ENCODE data around the gene CAPZB. TPM values are rescaled to one million over a fixed set of nuclear protein-coding genes. Genes with fewer than 3 reads are reported as not detected.

CAPZB gene
- total and polyA plus RNA-seq, 2 of the 4 experiments (the other 2 are of a cell fraction) = 216 to 304 TPM

- Histone ChIP-seq H2AK9ac (replicated peaks; ENCODE audit: low read depth, low read length, poor library complexity) (peak overlapping the region; percentile 79), H2BK120ac (ENCODE audit: low read depth, low read length) (peak overlapping the region; percentile 74), H3K4me2 (ENCODE audit: low read depth, low read length) (peak overlapping the region; percentile 37), H4K5ac (ENCODE audit: low read depth, low read length) (peak overlapping the region; percentile 50; the same call in 1 of the 2 replicates), H3K4me1 (ENCODE audit: control insufficient read depth, insufficient read depth, low read length) (peaks cover 51% of the 10 kb centered on the region), H3K9me3 (ENCODE audit: control insufficient read depth, insufficient read depth, low read length) (no peaks in the 10 kb centered on the region), H3K14ac (replicated peaks; ENCODE audit: low read depth, low read length) (peak overlapping the region; percentile 69), H3K56ac (ENCODE audit: extremely low read depth, insufficient read depth, low read length) (no peak overlapping the region), H3K79me1 (ENCODE audit: low read depth in 1 of 2, low read length in 2 of 2) (peaks cover 31 to 96% of the 10 kb centered on the region in 2 experiments), H3K23ac (ENCODE audit: low read depth, low read length) (peak overlapping the region; percentile 59), H3K18ac (ENCODE audit: low read depth, low read length) (peak overlapping the region; percentile 67), H2AFZ (replicated peaks; ENCODE audit: low read length, poor library complexity) (peak overlapping the region; percentile 35), H3K9ac (ENCODE audit: low read depth, low read length) (peak overlapping the region; percentile 14; the same call in 1 of the 2 replicates), H3K27me3 (ENCODE audit: control insufficient read depth, insufficient read depth, low read length) (no peaks in the 10 kb centered on the region), H2AK5ac (ENCODE audit: low read depth, low read length) (peak overlapping the region; percentile 88), H2BK15ac (ENCODE audit: low read depth, low read length) (peak overlapping the region; percentile 6; the same call in 1 of the 3 replicates), H3K36me3 (ENCODE audit: control insufficient read depth, insufficient read depth, low read length) (0 out of 2 replicates have a peak, but pooled peaks cover 2% of the 10 kb centered on the region), H4K20me1 (ENCODE audit: insufficient read depth, low read length) (peaks cover 93% of the 10 kb centered on the region), H2BK20ac (ENCODE audit: low read depth, low read length) (peak overlapping the region; percentile 62), H3K27ac (ENCODE audit: insufficient read depth, low read length) (peak overlapping the region; percentile 87), H4K8ac (ENCODE audit: low read depth in 2 of 2, low read length in 2 of 2) (peak overlapping the region in 1 of 2 experiments; percentile 74; a peak in 3 of 4 replicates), H3K4ac (ENCODE audit: low read depth, low read length) (peak overlapping the region; percentile 81), H3K9me1 (ENCODE audit: insufficient read depth, low read length) (peaks cover 41% of the 10 kb centered on the region), H3K4me3 (ENCODE audit: insufficient read depth, low read depth, low read length) (no peak overlapping the region), H2BK5ac (ENCODE audit: low read depth, low read length, poor library complexity, severe bottlenecking) (peak overlapping the region; percentile 92), H4K91ac (ENCODE audit: insufficient read depth, low read depth, low read length) (peak overlapping the region; percentile 75)
- intact Hi-C loops (cut with micrococcal nuclease) (loop anchor here (2.0 kb wide), 1 partner anchor 58 kb away; no protein-coding TSS in a partner anchor), in situ Hi-C loops (cut with MboI; ENCODE audit: low sequenced_read_pairs) (no loop called here), dilution Hi-C loops (cut with HindIII; ENCODE audit: low sequenced_read_pairs, unreplicated experiment) (no loop called here)
- ATAC-seq (ENCODE audit: low read depth) = peak; percentile 53
- CTCF ChIA-PET = interaction anchor here (0.5 kb wide), 1 partner anchor 9 kb away, joined by 7 read pairs; no protein-coding TSS in a partner anchor
- WGBS, 2 experiments (ENCODE audit: extremely low coverage in 2 of 2, insufficient read length in 1 of 2) = 7% methylated on average over 6 of the region's 19 CpGs; no CpG with 5 or more reads in 1 of the 2 experiments
- BruUV-seq (replicated peaks) = no TSS peak
- POLR2A ChIA-PET (ENCODE audit: unreplicated experiment) = interaction anchor here (0.6 kb wide), 1 partner anchor 48 kb away, joined by 3 read pairs; no protein-coding TSS in a partner anchor
- DNase-seq = peak; percentile 93
- TF ChIP-seq MAFK (IDR thresholded peaks at IDR 0.05; ENCODE audit: low read depth, low read length) (no peak), USF2 (IDR thresholded peaks at IDR 0.05; ENCODE audit: low read depth, low read length) (no peak), CEBPB (IDR thresholded peaks at IDR 0.05; ENCODE audit: low read depth, low read length) (peak; percentile 80), BHLHE40 (IDR thresholded peaks at IDR 0.05; ENCODE audit: low read depth, low read length) (0 out of 2 replicates have a peak, but pooled peaks have one; percentile 40), FOS (IDR thresholded peaks at IDR 0.05; ENCODE audit: low read depth, low read length) (peak; percentile 41; the same call in 1 of the 2 replicates), ELK1 (IDR thresholded peaks at IDR 0.05; ENCODE audit: borderline replicate concordance, low read depth, low read length) (no peak), NFE2L2 (IDR thresholded peaks at IDR 0.05; ENCODE audit: low read depth, low read length) (0 out of 2 replicates have a peak, but pooled peaks have one; percentile 5), CHD1 (IDR thresholded peaks at IDR 0.05; ENCODE audit: low read depth, low read length) (no peak), SMC3 (IDR thresholded peaks at IDR 0.05; ENCODE audit: low read depth, low read length) (peak; percentile 2; the same call in 1 of the 2 replicates), RFX5 (IDR thresholded peaks at IDR 0.05; ENCODE audit: low read depth, low read length) (no peak), RCOR1 (IDR thresholded peaks at IDR 0.05; ENCODE audit: insufficient replicate concordance, low read length) (no peak)
- TF ChIP-seq, protein P1, sequence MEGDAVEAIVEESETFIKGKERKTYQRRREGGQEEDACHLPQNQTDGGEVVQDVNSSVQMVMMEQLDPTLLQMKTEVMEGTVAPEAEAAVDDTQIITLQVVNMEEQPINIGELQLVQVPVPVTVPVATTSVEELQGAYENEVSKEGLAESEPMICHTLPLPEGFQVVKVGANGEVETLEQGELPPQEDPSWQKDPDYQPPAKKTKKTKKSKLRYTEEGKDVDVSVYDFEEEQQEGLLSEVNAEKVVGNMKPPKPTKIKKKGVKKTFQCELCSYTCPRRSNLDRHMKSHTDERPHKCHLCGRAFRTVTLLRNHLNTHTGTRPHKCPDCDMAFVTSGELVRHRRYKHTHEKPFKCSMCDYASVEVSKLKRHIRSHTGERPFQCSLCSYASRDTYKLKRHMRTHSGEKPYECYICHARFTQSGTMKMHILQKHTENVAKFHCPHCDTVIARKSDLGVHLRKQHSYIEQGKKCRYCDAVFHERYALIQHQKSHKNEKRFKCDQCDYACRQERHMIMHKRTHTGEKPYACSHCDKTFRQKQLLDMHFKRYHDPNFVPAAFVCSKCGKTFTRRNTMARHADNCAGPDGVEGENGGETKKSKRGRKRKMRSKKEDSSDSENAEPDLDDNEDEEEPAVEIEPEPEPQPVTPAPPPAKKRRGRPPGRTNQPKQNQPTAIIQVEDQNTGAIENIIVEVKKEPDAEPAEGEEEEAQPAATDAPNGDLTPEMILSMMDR (conservative IDR thresholded peaks at IDR 0.05; ENCODE audit: low read depth, low read length) = no peak
Observed at GRCh38 chr1:19448491-19449439, 36.6 kb downstream of the CAPZB start.
